SH-SY5Y (cell line): Measurements from ENCODE around the gene DNAJC15.

ENCODE experiments used
- GATA2 ChIP-seq: IDR thresholded peaks from 2 replicates; pipeline ENCODE4 v1.6.1; 2011; ENCODE audit warnings: mild to moderate bottlenecking, low read depth, low read length
- GATA3 ChIP-seq: IDR thresholded peaks from 2 replicates; pipeline ENCODE4 v1.6.1; 2011; ENCODE audit warnings: low read depth, mild to moderate bottlenecking, low read length, moderate library complexity

DNA sequence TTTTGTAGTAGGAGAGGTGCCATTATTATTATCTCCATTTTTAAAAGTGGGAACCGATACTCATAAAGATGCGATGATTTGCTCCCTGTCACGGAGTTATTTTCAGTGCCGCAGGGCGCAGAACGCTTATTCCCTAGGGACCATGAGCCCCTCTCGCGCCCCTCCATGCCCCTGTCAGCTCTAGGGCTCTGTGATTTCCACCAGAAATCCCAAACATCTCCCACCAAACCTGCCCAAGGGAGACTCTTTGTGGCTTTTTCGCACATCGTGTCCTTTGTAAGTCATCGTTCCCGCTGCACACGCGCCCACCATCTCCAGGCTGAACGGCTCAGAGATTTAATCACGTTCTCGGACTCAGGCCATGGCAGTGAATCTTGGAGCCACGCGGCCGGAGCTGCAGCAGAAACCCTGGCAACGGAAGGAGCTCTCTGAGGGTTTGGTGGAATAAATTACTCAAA is 105.1 kb downstream of the DNAJC15 start:
- peak; percentile 77 for TF ChIP-seq GATA2
- TF ChIP-seq GATA3 = no peak
